Hindlimb muscle (tissue), 1 donor: ENCODE measurements around the gene SCYGR3. TPM values are rescaled to one million over a fixed set of nuclear protein-coding genes. Genes with fewer than 3 reads are reported as not detected.

Experiments
- polyA plus RNA-seq: library from polyadenylated mRNA; unstranded; fragments of 120-200 nt; gene quantifications from one replicate; pipeline ENCODE4 v1.2.1, GENCODE V29; 2013; ENCODE audit not compliant: insufficient read length

Gene SCYGR3
- polyA plus RNA-seq, 1 donor, result not detected

Other genes starting within 250 kb of the SCYGR3 start
- gene TM4SF20, start 235.5 kb downstream of the SCYGR3 start, polyA plus RNA-seq, result not detected
- not detected for gene SCYGR1, start 226.9 kb downstream of the SCYGR3 start, polyA plus RNA-seq
- 50.0 TPM for gene AGFG1, start 142.7 kb downstream of the SCYGR3 start, polyA plus RNA-seq
- gene SCYGR2, start 15.9 kb downstream of the SCYGR3 start, polyA plus RNA-seq, result not detected
- not detected for gene SCYGR4, start 2.7 kb upstream of the SCYGR3 start, polyA plus RNA-seq
- gene SCYGR5, start 52.0 kb upstream of the SCYGR3 start, polyA plus RNA-seq, result not detected
- gene SLC19A3, start 103.2 kb upstream of the SCYGR3 start, polyA plus RNA-seq, result 0.67 TPM
- gene SCYGR6, start 109.9 kb upstream of the SCYGR3 start, polyA plus RNA-seq, result not detected
- gene SCYGR7, start 113.5 kb upstream of the SCYGR3 start, polyA plus RNA-seq, result not detected
- gene SCYGR8, start 131.1 kb upstream of the SCYGR3 start, polyA plus RNA-seq, result not detected
- gene CCL20, start 199.0 kb upstream of the SCYGR3 start, polyA plus RNA-seq, result 0.41 TPM